GM12873 (cell line): ENCODE data around the gene UPK1B.

Experiments used
- CTCF ChIP-seq: IDR thresholded peaks from 2 replicates; pipeline ENCODE4 v1.5.1; 2012; ENCODE audit warnings: low read depth, mild to moderate bottlenecking, moderate library complexity, low read length, control low read depth; ENCODE audit not compliant: insufficient read depth; ENCODE audit errors: missing control alignments

UPK1B gene

DNA sequence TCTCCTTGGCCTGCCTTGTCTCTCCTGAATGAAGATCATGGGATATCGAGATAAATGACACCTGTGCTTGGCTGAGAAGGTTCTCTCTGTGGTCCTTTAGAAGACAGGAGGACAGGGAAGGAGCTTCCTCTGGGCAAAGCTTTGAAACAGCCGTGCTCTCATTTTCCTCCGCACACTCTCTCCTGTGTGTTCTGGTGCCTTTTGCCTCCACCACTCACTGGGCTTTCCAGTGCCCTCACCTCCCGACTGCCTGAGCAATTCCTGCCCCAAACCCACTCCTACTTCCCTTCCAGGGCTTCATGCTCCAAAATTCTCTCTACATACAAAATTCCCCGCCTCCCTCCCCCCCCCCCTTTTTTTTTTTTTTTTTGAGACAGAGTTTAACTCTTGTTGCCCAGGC is 32.3 kb downstream of the UPK1B start:
- no peak for TF ChIP-seq CTCF

DNA sequence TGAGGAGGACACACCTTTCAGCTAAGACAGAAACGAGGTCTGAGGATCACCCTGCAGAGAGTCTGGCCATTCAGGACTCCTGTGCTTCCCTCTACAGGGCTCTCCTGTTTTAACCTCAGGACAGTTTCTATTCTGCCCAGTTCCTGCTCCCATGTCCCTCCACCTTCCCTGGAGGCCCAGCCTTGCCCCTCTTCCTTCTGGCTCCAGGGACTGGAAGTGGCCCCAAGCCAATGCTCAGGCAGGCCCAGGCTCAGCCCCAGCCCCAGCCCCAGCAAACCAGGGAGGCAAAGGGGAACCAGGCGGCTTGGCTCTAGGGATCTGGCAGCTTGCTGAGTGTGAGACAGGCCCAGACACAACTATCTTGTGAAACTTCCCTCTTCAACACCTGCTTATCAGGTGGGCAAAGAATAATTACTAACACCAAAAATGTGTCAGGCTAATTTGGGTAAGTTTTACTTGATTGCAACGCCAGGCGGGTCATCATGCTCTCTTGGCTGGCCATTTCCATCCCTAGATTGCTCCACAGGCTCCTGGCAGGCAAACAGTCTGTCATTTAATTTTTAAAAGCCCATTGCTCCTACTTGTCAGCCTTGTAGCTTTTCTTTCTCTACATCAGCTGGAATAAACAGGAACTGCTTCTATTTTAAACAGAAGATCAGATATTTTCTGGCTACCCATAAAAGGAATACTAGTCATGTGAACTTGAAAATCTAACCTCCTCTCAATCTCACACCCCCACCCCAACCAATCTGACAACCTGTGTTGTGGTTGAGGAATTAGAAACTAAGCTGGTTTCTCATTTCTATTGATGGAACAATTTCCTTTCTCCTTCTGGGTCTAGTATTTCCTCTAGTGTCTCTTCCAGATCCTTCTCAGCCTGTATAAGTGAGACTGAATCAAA is 33.5 kb downstream of the UPK1B start:
- TF ChIP-seq CTCF: no peak

DNA sequence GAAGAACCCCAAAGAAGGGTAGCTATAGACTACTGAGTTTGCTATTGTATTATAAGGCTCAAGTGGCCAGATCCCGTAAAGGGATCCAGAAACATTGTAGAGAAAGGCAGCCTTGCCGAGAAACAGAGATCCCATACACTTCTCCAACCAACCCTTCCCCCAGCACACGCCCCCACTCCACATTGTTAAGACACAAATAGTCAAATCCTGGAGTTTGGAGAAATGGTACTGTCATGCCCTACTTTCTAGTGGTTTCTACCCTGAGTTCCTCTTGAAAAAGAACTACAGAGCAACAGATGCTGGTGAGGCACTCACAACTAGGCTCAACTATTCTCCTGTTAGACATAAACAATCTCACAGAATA is 34.1 kb downstream of the UPK1B start:
- no peak for TF ChIP-seq CTCF

DNA sequence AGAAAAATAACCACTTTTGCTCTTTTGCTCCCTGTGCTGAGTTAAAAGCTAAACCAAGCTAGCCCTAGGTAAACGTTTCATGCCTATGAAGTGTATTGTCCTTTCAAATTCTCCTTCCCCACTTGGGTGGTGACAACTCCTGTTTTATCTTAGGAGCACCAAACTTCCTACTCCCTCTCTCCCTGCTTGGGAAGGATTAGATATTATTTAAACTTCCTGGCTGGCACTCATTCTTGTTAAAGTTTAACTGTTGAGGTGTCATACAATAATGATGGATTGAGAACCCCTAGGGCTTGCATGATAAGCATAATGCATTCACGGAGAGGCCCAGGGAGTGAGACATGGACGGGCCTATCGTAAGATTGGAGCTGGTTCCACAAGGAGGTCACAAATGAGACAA is 37.8 kb downstream of the UPK1B start:
- TF ChIP-seq CTCF: no peak

DNA sequence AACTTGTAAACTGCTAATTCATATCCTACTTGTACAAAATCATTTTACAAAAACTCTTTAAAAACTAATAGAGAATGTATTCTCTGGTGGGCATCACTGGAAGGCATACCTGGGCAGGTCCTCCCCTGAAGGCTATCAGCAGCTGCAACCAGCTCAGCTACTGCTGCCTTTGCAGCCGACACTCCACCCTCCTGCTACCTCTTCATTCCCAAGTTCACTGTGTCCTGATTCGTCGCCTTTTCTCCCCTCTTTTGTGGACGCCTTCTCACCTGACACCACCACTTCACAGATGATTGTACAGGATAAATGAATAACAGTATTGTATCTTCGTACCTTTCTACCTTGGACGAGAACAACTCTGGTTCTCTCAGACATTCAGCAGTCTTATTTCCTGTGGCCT is 38.4 kb downstream of the UPK1B start:
- TF ChIP-seq CTCF: no peak

GRCh38 chr3:119219069-119219468 is 45.7 kb downstream of the UPK1B start:
- TF ChIP-seq CTCF: no peak

DNA sequence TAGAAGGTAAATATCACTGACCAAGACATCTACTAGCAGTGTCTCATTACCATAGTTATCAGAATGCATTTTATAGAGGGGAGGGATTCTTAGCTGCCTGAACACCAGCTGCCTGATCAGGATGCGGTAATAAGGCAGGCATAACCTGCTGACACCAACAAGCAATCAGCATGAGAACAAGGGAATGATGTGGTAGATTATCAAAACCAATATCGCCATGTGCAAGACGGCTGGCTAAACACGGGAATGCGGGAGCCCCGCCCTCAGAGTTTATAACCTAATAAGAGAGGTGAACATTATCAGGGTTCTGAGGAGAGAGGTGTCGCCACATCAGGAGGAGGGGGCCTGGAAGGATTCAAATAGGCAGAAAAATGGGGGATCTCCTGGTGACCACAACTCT is 46.8 kb downstream of the UPK1B start:
- TF ChIP-seq CTCF: no peak
